ENCODE data around the gene HS6ST1. TPM values are rescaled to one million over a fixed set of nuclear protein-coding genes. Genes with fewer than 3 reads are reported as not detected.

The HS6ST1 gene, protein sequence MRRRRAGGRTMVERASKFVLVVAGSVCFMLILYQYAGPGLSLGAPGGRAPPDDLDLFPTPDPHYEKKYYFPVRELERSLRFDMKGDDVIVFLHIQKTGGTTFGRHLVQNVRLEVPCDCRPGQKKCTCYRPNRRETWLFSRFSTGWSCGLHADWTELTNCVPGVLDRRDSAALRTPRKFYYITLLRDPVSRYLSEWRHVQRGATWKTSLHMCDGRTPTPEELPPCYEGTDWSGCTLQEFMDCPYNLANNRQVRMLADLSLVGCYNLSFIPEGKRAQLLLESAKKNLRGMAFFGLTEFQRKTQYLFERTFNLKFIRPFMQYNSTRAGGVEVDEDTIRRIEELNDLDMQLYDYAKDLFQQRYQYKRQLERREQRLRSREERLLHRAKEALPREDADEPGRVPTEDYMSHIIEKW
- total RNA-seq: 14.4 TPM
- long read RNA-seq, transcript HS6ST1-201 (2 exons, 3,932 nt): major isoform, 8 of 34 reads
- long read RNA-seq, partial matches to known transcripts: 0 of 34 reads
- long read RNA-seq, other reads (novel, unspliced or antisense): 26 of 34 reads

DNA sequence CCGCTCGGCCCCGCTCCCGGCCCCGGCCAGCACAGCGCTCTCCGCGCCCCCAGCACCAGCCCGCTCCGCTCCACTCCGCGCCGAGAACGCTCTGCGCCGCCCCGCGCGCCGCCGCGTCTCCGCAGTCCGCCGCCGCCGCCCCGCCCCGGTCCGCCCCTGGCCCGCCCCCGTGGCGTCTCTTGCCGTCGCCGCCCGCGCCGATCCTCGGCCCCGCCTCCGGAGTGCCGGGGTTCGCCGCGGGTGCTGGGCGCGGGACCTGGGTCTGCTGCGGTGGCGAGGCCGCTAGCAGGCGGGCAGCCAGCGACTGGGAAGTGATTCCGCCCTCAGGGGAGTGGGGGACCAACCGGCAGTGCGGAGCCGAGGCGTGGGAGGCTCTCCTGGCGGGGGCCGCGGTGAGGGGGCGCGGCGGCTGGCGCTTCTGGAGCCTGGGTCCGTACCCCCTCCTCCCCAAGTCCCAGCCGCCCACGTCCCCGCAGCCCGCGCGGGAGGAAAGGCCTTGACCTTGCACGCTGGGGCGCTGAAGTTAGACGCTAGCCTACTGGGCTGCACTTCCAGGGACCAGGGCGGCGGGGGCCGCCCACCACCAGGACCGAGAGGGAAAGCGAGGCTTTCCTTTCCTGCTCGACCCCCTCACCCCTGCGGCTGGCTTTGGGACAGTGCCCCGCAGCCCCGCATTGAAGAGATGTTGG, at the start of gene HS6ST1:
HS6ST1 (minus strand) TSS at position 93 of the 689 bp plus-strand sequence. CDS start 305 bp downstream, outside the sequence.
- intact Hi-C loops (cut with DNase I): loop anchor here (5.0 kb wide), 1 partner anchor 87 kb away; no protein-coding TSS in a partner anchor
- peak; percentile 90 for DNase-seq (ENCODE audit: low spot score)

DNA sequence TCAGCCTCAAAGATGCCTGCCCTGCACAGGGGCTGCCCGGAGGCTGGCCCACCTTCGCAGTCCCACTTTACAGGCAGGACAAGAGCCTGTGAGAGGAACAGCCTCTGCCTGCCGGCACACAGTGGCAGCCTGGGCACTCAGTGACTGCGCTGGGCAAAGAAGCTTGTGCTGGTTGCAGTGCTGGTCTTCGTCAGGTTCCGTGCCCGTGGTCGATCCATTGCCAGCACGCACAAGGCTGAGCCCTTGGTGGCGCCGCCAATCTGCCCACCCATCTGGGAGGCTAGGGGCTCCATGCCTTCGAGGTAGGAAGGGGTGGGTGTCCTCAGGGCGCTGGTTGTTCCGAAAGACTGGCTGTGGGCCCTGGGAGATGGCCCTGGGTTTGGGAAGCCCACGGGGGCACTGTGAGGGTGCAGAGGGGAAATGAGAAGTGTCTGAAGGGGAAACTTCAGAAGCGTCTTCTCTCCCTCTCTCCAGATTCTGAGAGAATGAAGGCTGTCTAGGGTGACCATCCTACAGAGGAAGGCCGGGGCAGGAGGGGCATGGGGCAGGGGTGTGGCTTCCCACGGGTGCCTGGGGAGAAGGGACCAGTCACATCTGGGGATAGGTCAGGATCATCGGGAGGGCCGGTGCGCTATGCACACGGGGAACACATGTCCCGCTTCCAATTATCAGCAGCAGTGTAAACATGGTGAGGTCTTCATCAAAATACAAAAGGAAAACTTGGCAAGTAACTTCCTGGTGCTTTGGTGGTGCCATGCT, 49.1 kb upstream of the HS6ST1 start:
- DNase-seq (ENCODE audit: low spot score): peak; percentile 73
- intact Hi-C loops (cut with DNase I): no loop called here

DNA sequence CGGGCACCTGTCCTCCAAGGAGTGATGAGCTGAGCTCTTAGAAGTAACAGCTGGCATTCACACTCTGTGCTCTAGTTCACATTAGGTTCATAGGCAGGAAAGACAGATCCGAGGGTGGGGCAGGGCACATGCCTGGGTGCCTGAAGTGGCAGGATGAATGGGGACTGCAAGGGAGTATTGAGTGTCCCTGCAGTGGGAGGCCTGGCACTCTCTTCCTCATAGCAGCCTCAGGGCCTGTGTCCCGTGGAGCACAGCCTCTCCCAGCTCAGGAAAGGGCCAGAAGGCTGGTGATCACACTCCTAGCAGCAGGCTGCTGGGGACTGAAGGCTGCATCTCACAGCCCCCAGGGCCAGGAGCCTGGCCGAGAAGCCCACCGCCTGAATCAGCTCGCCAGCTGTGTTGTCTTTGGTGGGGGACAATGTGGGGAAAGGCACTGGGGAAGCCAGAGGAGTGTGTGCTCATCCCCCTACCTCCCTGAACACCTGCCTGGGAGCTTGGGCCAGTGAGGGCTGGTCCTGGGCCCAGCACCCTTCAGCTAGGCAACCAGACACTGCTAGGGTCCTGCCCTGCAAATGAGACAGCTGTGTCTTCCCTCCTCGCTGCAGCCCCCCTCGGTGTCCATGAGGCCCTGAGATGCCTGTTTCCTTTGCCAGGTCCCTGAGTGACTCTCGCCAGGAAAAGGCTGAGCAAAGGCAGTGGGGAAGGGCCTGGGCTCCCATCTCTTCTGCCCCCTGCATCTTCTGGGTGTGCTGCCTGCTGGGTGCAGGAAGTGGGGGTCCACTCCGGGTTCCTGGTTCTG, 48.2 kb upstream of the HS6ST1 start:
- intact Hi-C loops (cut with DNase I): no loop called here
- DNase-seq (ENCODE audit: low spot score): peak; percentile 67

DNA sequence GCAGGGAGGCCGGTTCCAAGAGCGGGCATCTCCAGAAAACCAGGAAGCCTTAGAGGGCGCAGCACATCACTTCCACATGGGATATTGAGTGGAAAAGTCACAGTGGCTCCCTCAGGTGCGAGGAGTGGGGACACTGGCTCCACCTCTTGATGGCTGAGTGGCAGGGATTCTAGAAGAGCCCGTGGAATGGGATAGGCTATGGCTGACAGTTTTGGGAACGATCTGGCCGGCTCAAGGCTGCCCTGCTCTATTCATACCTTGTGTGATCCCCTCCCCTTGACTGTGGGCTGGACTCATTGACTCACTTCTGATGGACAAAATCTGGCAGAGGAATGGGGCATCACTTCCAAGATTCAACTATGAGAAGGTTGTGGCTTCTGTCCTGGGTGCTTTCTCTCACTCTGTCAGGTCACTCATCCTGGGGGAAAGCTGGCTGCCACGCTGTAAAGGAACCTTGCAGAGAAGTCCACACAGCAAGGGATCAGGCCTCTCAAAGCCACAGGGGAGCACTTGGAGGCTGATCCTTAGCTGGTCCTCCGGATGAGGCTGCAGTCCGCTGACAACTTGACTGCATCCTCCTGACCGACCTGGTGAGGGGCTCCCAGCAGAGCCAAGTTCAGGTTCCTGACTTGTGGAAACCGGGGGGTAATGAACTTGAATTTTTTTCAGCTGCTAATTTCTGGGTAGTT, 46.7 kb upstream of the HS6ST1 start:
- no peak for DNase-seq (ENCODE audit: low spot score)
- intact Hi-C loops (cut with DNase I): no loop called here

DNA sequence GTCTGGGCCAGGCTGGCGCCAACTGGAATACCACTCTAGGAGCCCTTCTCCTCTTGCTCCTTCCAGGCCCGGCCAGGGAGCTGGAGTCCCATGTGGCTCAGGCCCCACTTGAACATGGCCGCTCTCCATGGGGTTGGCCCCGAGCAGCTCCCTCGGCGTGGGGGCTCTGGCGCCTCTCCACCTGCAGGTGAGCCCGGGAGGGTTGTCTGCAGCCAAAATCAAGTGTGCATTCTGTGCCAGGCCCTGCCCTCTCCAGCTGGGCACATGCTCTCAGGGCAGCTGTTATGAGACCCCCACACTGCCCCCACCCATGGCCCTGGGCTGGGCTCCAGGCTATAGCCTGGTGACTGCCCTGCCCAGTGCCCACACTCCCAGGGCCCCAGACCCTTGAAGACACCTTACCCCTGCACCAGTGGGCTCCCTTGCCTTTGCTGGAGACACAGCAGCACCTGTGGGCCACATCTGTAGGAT, 45.8 kb upstream of the HS6ST1 start:
- intact Hi-C loops (cut with DNase I): loop anchor here (5.0 kb wide), 1 partner anchor 868 kb away; no protein-coding TSS in a partner anchor
- DNase-seq (ENCODE audit: low spot score): peak; percentile 63

DNA sequence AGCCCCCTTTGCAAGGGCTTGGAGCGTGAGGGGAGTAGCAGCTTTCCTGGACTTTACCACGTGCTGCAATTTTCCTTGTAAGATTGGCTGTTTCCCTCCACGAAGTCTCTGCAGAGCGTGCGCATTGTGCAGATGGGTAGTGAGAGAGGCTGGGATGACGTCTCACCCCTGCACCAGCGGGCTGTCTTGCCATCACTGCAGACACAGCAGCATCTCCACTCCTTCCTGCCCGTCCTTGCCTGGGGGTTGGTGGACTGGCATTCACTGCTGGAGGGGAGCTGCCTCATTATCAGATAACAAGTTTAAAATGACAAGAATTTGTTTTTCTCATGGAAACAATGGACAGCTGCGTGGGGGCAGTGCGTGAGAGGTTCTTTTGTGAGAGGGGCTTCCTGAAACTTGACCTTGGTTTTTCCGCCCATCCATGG, 45.3 kb upstream of the HS6ST1 start:
- intact Hi-C loops (cut with DNase I): loop anchor here (5.0 kb wide), 1 partner anchor 868 kb away; no protein-coding TSS in a partner anchor

DNA sequence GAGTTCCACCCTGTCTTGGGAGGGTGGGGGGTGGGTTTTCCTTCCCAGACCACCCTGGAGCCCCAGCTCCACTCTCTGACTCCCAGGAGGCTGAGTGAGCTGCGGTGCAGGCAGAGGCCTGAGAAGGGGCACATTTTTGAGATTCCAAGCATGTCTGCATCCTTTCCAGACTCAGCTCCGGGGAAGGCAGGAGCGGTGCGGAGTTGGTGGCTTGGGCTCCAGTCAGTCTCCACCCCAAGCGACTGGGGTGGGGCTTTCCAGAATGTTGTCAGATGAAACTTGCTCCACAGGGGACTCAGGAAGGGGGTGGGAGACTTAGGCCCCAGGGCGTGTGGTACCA, 44.2 kb upstream of the HS6ST1 start:
- no peak for DNase-seq (ENCODE audit: low spot score)
- intact Hi-C loops (cut with DNase I): loop anchor here (5.0 kb wide), 1 partner anchor 869 kb away; no protein-coding TSS in a partner anchor

More for the DNA sequence above, 45.3 kb upstream of the HS6ST1 start:
- DNase-seq (ENCODE audit: low spot score): peak; percentile 62

DNA sequence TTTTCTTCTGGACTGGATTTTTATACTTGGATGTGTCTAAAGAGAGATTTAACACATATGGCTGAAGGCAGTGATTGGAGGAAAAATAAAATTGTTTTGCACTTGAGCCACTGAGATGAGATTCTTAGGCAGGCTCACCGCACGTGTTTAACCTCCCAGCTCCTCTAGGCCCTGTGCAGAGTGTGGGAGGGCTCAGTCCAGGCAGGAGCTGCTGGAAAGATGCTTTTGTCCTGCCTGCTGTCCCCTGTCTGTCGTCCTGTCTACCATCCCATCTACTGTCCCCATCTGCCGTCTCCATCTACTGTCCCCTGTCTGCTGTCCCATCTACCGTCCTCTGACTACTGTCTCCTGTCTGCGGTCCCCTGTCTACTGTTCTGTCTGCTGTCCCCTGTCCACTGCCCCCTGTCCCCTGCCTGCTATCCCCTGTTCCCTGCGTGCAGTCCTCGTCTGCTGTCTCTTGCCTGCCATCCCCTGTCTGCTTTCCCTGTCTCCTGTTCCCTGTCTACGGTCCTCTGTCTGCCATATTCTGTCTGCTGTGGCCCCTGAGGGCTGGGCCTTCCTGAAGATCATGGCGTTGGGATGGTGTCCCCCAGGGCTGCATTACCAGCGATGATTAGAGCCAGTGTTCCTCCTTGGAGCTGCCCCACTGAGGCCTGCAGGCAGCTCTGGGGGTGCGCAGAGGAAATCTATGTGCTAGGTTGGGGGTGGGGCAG, 43.7 kb upstream of the HS6ST1 start:
- intact Hi-C loops (cut with DNase I): loop anchor here (5.0 kb wide), 1 partner anchor 870 kb away; no protein-coding TSS in a partner anchor
- peak; percentile 41 for DNase-seq (ENCODE audit: low spot score)

DNA sequence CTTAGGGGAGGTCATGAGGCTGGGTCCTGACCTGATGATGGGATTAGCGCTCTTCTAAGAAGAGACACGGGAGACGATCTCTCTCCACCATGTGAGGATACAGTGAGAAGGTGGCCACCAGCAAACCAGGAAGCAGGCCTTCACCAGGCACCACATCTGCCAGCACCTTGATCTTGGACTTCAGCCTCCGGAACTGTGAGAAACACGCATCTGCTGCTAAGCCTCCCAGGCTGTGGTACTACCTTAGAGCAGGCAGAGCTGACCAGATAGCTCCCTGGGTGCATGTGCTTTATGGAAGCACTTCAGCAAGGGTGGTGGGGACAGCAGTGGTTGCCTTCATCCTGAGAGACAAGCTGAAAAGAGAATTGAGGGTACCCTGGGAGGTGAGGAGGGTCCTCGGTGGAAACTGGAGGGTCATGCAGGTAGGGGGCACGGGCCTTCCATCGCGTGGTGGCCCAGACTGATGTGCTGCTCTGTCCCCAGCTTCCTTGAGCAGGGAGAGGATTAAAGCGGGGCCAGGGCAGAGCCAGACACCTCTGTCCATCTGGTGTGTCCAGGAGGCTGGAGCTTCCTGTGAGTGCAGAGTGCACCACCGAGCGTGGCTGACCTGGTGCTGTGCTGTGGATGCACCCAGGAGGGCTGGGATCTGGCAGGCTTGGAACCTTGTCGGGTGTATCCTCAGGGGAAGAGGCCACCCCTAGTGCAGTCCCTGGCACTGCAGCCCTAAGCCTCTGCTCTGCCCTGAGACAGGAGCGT, 42.9 kb upstream of the HS6ST1 start:
- peak; percentile 73 for DNase-seq (ENCODE audit: low spot score)
- intact Hi-C loops (cut with DNase I): loop anchor here (5.0 kb wide), 1 partner anchor 871 kb away; no protein-coding TSS in a partner anchor

DNA sequence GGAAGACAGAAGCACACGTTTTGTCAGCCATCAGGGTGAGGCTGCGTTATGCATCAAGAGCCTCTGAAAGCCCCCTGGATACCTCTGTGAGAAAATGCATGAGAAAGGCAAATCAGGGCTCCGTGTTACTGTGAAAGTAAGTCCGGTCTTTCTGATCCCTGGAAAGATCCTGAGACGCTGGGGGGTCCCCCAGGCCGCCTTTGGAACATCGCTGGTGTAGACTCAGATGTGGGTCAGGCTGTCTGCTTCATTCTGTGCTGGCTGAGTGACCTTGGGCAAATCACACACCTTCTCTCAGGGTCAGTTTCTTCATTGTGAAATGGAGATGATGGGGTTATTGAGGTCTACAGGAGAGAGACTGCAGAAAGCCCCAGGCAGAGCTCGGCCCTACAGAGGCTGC, 42.0 kb upstream of the HS6ST1 start:
- DNase-seq (ENCODE audit: low spot score): peak; percentile 69
- intact Hi-C loops (cut with DNase I): loop anchor here (5.0 kb wide), 1 partner anchor 872 kb away; no protein-coding TSS in a partner anchor

DNA sequence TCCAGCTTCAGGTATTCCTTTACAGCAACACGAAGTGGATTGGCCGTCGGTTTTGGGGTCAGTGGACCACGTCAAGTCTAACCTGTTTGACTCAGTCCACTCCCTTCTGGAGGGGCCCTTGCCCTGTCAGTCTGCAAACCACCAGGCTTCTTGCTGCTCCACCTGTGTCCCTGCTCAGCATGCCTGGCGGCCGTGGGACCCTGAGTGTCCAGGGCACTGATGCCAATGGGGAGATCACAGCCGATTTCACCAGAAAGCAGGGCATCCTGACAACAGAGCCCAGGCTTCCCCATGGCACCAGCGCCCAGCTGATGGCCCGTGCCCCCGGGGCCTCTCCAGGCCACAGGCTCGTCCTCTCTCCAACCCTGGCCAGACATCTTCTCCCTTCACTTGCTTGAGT, 41.2 kb upstream of the HS6ST1 start:
- peak; percentile 72 for DNase-seq (ENCODE audit: low spot score)
- intact Hi-C loops (cut with DNase I): loop anchor here (5.0 kb wide), 1 partner anchor 872 kb away; no protein-coding TSS in a partner anchor

DNA sequence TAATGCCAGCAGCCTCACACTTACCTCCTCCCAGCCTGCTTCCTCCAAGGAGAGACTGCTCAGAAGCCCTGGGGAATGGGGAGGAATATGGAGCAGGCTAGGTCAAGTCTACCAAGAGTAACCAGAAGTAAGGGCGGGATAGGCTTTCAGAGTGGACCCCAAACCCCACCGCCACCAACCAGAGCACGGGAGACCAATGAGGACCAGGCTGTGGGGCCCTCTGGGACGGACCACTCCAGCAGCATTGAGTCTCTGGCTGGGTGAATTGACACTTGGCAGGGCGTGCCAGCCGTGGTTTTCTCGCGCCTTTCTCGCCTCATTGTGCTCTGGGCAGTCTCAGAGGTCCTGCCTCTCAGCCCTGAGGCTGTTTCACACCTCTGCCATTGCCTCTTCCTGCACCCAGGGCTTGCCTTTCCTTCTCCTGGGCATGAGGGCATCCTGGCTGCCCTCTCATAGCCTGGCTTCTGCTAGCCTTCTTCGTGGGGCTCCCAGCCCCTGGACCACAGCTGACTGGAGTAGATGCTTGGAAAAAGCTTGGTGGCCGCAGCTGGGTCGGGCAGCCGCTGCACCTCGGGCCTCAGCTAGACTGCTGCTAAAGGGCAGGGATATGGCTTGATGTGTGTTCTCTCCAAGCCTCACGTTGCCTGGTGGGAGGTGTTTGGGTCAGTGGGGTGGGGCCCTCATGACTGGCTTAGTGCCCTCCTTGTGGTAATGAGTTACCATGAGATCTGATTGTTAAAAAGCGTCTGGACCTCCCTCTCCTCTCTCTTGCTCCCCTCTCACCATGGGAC, 40.5 kb upstream of the HS6ST1 start:
- DNase-seq (ENCODE audit: low spot score): peak; percentile 71
- intact Hi-C loops (cut with DNase I): no loop called here

DNA sequence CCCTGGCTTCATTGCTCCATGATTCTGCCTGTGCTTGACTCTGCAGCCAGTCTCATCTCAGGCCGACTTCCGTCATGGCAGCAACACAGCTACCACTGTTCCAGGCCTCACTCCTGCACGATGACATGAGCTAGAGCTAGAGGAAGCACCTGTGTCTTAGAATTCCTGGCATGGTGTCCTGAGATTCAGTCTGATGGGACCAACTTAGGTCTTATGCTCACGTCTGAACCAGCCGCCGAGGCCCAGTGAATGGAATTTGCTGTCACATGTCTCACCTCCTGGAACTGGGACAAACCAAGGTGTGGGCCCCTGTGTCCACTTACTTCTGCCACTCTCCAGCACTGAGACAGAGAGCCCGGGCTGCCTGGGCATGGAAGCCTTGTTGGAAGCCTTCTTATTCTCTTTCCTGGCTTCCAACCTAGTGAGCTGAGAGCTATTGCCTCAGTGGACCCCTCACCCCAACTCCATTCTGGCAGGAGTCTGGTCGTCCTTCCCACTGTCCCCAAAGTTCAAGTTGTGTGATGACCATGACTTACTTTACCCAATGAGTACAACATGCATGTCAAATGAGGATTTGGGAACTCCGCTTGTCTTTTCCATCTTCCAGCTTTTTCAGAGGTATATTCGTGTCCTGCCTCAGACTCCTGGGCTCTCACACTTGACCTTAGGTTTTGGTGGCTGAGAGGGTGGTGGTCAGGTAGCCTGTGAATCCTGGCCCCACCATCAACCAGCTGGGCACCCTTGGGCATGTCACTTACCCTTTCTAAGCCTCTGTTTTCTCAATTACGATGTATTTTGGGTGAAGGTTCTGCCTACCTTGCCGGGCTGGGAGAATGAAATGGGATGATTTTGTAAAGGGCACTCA, 39.1 kb upstream of the HS6ST1 start:
- DNase-seq (ENCODE audit: low spot score): peak; percentile 47
- intact Hi-C loops (cut with DNase I): no loop called here

DNA sequence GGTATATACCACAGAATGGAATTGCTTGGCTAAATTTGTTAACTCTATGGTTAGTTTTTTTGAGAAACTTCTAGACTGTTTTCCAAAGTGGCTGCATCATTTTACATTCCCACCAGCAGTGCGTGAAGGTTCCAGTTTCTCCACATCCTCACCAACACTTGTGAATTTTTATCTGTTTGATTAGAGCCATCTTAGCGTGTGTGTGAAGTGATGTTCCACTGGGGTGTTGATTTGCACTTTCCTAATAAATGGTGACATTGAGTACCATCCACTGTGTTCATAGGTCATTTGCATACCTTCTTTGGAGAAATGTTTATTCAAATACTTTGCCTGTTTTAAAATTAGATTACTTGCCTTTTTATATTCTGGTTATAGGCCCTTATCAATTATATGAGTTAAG, 37.5 kb upstream of the HS6ST1 start:
- DNase-seq (ENCODE audit: low spot score): no peak
- intact Hi-C loops (cut with DNase I): no loop called here

Data from cardiac septum (tissue), 1 donor.